H1 (cell line): Measurements from ENCODE around the gene TTC38. TPM values are rescaled to one million over a fixed set of nuclear protein-coding genes. Genes with fewer than 3 reads are reported as not detected.

Source experiments
- CTCF ChIA-PET: fragments of 300-600 bp; sonication (Branson Sonifier 250); formaldehyde crosslinking; loops from one replicate; lab custom pipeline; 2021; ENCODE audit not compliant: partially characterized antibody; lab: Charles Lee
- POLR2A ChIA-PET: fragments of 300-600 bp; sonication (Branson Sonifier 250); formaldehyde crosslinking; loops from one replicate; lab custom pipeline; 2021; ENCODE audit warnings: inconsistent platforms; ENCODE audit not compliant: partially characterized antibody; lab: Charles Lee
- DNase-seq, 2 experiments: peaks; one replicate each; pipeline versions ENCODE4 v3.0.0 to v3.0.0-alpha.2; 2010 to 2022; ENCODE audit warnings: low spot score in 2 of 2, low read depth in 1 of 2, mixed read lengths in 1 of 2
- FAIRE-seq: peaks from 2 replicates; lab custom pipeline; 2011; peaks lifted over from hg19 to GRCh38; lab: Jason Lieb, UNC
- H2AFZ ChIP-seq: 2 replicates; pipeline ENCODE4 v1.8.1; 2012; ENCODE audit warnings: low read length, inconsistent platforms
- H2AK5ac ChIP-seq: 2 replicates; pipeline ENCODE4 v1.6.1; 2013; ENCODE audit warnings: low read depth, low read length
- H2BK120ac ChIP-seq: replicated peaks from 2 replicates; pipeline ENCODE3; 2013; ENCODE audit warnings: low read depth, low read length, inconsistent platforms
- H2BK12ac ChIP-seq: 2 replicates; pipeline ENCODE4 v1.6.1; 2013; ENCODE audit warnings: low read depth, low read length
- H2BK15ac ChIP-seq: 2 replicates; pipeline ENCODE4 v1.6.1; 2013; ENCODE audit warnings: low read length
- H2BK20ac ChIP-seq: 2 replicates; pipeline ENCODE4 v1.6.1; 2013; ENCODE audit warnings: low read length
- H2BK5ac ChIP-seq: 2 replicates; pipeline ENCODE4 v1.6.1; 2013; ENCODE audit warnings: low read depth, low read length
- H3K14ac ChIP-seq: 2 replicates; pipeline ENCODE4 v1.6.1; 2013; ENCODE audit warnings: inconsistent platforms; ENCODE audit not compliant: insufficient read length
- H3K18ac ChIP-seq: 2 replicates; pipeline ENCODE4 v1.6.1; 2013; ENCODE audit warnings: low read length; ENCODE audit errors: extremely low read depth
- H3K23ac ChIP-seq: 2 replicates; pipeline ENCODE4 v1.6.1; 2013; ENCODE audit warnings: inconsistent platforms; ENCODE audit not compliant: insufficient read length
- H3K23me2 ChIP-seq: 2 replicates; pipeline ENCODE4 v1.6.1; 2013; ENCODE audit warnings: low read depth, low read length
- H3K27ac ChIP-seq: 2 replicates; pipeline ENCODE4 v1.6.1; 2011; ENCODE audit warnings: low read depth, low read length, inconsistent platforms
- H3K27me3 ChIP-seq, 4 experiments: replicated peaks in 1 of 4; 1 replicate in 1 of 4; 2 replicates in 3 of 4; pipeline versions ENCODE4 v1.6.1 to v1.8.1; 2011 to 2013; ENCODE audit warnings: low read length in 3 of 4, mild to moderate bottlenecking in 3 of 4, inconsistent platforms in 2 of 4, mixed read lengths in 2 of 4, moderate library complexity in 1 of 4; ENCODE audit not compliant: control insufficient read depth in 3 of 4, insufficient read depth in 3 of 4; ENCODE audit errors: extremely low read depth in 1 of 4
- H3K36me3 ChIP-seq, 4 experiments: 2 replicates each; pipeline versions ENCODE4 v1.6.1 to v1.8.1; 2011 to 2013; ENCODE audit warnings: mild to moderate bottlenecking in 4 of 4, low read length in 3 of 4, moderate library complexity in 2 of 4, control low read depth in 1 of 4, inconsistent platforms in 1 of 4; ENCODE audit not compliant: insufficient read depth in 4 of 4, control insufficient read depth in 2 of 4
- H3K4ac ChIP-seq: replicated peaks from 2 replicates; pipeline ENCODE3; 2013; ENCODE audit warnings: low read length, low read depth, mixed read lengths, inconsistent platforms; ENCODE audit not compliant: insufficient read length
- H3K4me1 ChIP-seq, 4 experiments: replicated peaks in 1 of 4; 1 replicate in 1 of 4; 2 replicates in 3 of 4; pipeline versions ENCODE4 v1.6.1 to v1.8.1; 2011 to 2013; ENCODE audit warnings: low read length in 3 of 4, inconsistent platforms in 2 of 4, mixed read lengths in 1 of 4; ENCODE audit not compliant: insufficient read depth in 4 of 4, control insufficient read depth in 3 of 4
- H3K4me2 ChIP-seq, 2 experiments: 2 replicates each; pipeline versions ENCODE4 v1.6.1 to v1.8.1; 2011 to 2013; ENCODE audit warnings: low read depth in 2 of 2, low read length in 2 of 2, control low read depth in 1 of 2, inconsistent platforms in 1 of 2, mild to moderate bottlenecking in 1 of 2; ENCODE audit not compliant: insufficient read depth in 1 of 2
- H3K4me3 ChIP-seq, 4 experiments: fragments of 200-600, 300-600 bp in 1 of 4; sonication (generic), shearing (Covaris generic), sonication (Bioruptor Twin) in 1 of 4; 2 replicates each; pipeline versions ENCODE4 v1.5.1 to v1.8.1; 2011 to 2016; ENCODE audit warnings: low read length in 4 of 4, low read depth in 3 of 4, control low read depth in 2 of 4, inconsistent platforms in 2 of 4, mild to moderate bottlenecking in 2 of 4, mixed read lengths in 1 of 4, moderate library complexity in 1 of 4; ENCODE audit not compliant: insufficient read depth in 2 of 4; ENCODE audit errors: extremely low read depth in 1 of 4
- H3K56ac ChIP-seq: replicated peaks from 2 replicates; pipeline ENCODE3; 2013; ENCODE audit warnings: low read depth, mild to moderate bottlenecking, mixed read lengths, low read length, inconsistent platforms; ENCODE audit not compliant: insufficient read length
- H3K79me1 ChIP-seq: 2 replicates; pipeline ENCODE4 v1.6.1; 2013; ENCODE audit warnings: low read depth, low read length, control low read depth
- H3K79me2 ChIP-seq, 2 experiments: 2 replicates each; pipeline versions ENCODE4 v1.6.1 to v1.8.1; 2012 to 2013; ENCODE audit warnings: low read length in 2 of 2, mild to moderate bottlenecking in 2 of 2, inconsistent platforms in 1 of 2; ENCODE audit not compliant: insufficient read depth in 2 of 2, control insufficient read depth in 1 of 2
- H3K9ac ChIP-seq, 4 experiments: replicated peaks in 1 of 4; 1 replicate in 1 of 4; 2 replicates in 3 of 4; pipeline versions ENCODE4 v1.6.1 to v1.8.1; 2011 to 2013; ENCODE audit warnings: low read depth in 3 of 4, low read length in 3 of 4, control low read depth in 2 of 4, mild to moderate bottlenecking in 2 of 4, moderate library complexity in 2 of 4, inconsistent platforms in 1 of 4; ENCODE audit errors: extremely low read depth in 1 of 4
- H3K9me3 ChIP-seq, 2 experiments: 2 replicates each; pipeline versions ENCODE4 v1.6.1 to v1.8.1; 2012 to 2013; ENCODE audit warnings: mild to moderate bottlenecking in 2 of 2, moderate library complexity in 2 of 2, control low read depth in 1 of 2, inconsistent platforms in 1 of 2, low read depth in 1 of 2, low read length in 1 of 2, mixed read lengths in 1 of 2; ENCODE audit not compliant: insufficient read depth in 2 of 2
- H4K20me1 ChIP-seq, 2 experiments: replicated peaks in 1 of 2; 2 replicates each; pipeline versions ENCODE3 to v1.8.1; 2011 to 2013; ENCODE audit warnings: inconsistent platforms in 2 of 2, low read length in 2 of 2, mild to moderate bottlenecking in 1 of 2; ENCODE audit not compliant: insufficient read depth in 2 of 2, control insufficient read depth in 1 of 2
- H4K5ac ChIP-seq: 2 replicates; pipeline ENCODE4 v1.6.1; 2013; ENCODE audit warnings: low read length, low read depth, mixed read lengths, inconsistent platforms; ENCODE audit not compliant: insufficient read length
- H4K8ac ChIP-seq: 2 replicates; pipeline ENCODE4 v1.8.0; 2013; ENCODE audit warnings: mild to moderate bottlenecking, moderate library complexity, low read length, inconsistent platforms; ENCODE audit not compliant: insufficient read depth; ENCODE audit errors: extremely low read depth
- H4K91ac ChIP-seq: replicated peaks from 2 replicates; pipeline ENCODE3; 2013; ENCODE audit warnings: low read length, mixed read lengths, inconsistent platforms; ENCODE audit not compliant: insufficient read length
- CBX8 ChIP-seq: fragments of 300-800, 300-1000 bp; sonication (generic); IDR thresholded peaks from 2 replicates; pipeline ENCODE4 v1.7.1; 2016; ENCODE audit warnings: low read depth, low read length, borderline replicate concordance
- EP300 ChIP-seq, 2 experiments: IDR thresholded peaks; 1 replicate in 1 of 2; 2 replicates in 1 of 2; pipeline ENCODE4 v1.6.1; 2011 to 2012; ENCODE audit warnings: low read depth in 2 of 2, low read length in 2 of 2, mild to moderate bottlenecking in 2 of 2, borderline replicate concordance in 1 of 2, inconsistent platforms in 1 of 2, moderate library complexity in 1 of 2
- GABPA ChIP-seq: IDR thresholded peaks from 2 replicates; pipeline ENCODE4 v1.6.1; 2011; ENCODE audit warnings: mild to moderate bottlenecking, low read length, moderate library complexity, borderline replicate concordance; ENCODE audit not compliant: insufficient read depth
- GTF2F1 ChIP-seq: IDR thresholded peaks from 2 replicates; pipeline ENCODE4 v1.6.1; 2012; ENCODE audit warnings: low read depth, low read length, improper control_type of control experiment, borderline replicate concordance
- HDAC2 ChIP-seq, 2 experiments: fragments of 300-600 bp in 1 of 2; sonication (generic) in 1 of 2; IDR thresholded peaks; 2 replicates each; pipeline ENCODE4 v1.6.1; 2011 to 2012; ENCODE audit warnings: low read depth in 2 of 2, low read length in 2 of 2, mild to moderate bottlenecking in 2 of 2, moderate library complexity in 2 of 2, borderline replicate concordance in 1 of 2, inconsistent platforms in 1 of 2
- KDM1A ChIP-seq: fragments of 200-600, 300-600 bp; sonication (generic); IDR thresholded peaks from 2 replicates; pipeline ENCODE4 v1.7.1; 2016; ENCODE audit warnings: mild to moderate bottlenecking, low read length, borderline replicate concordance
- NANOG ChIP-seq: IDR thresholded peaks from 2 replicates; pipeline ENCODE4 v1.6.1; 2011; ENCODE audit warnings: low read length, low read depth, mild to moderate bottlenecking, inconsistent platforms; ENCODE audit not compliant: insufficient read depth, poor library complexity, severe bottlenecking
- NRF1 ChIP-seq: IDR thresholded peaks from 2 replicates; pipeline ENCODE4 v1.6.1; 2011; ENCODE audit warnings: mild to moderate bottlenecking, low read depth, low read length, improper control_type of control experiment
- RAD21 ChIP-seq, 2 experiments: IDR thresholded peaks in 1 of 2; conservative IDR thresholded peaks in 1 of 2; 2 replicates each; pipeline ENCODE4 v1.6.1; 2011; ENCODE audit warnings: low read depth in 2 of 2, low read length in 2 of 2, improper control_type of control experiment in 1 of 2, inconsistent platforms in 1 of 2, mild to moderate bottlenecking in 1 of 2, moderate library complexity in 1 of 2
- RXRA ChIP-seq: IDR thresholded peaks from 2 replicates; pipeline ENCODE4 v1.6.1; 2011; ENCODE audit warnings: low read depth, mild to moderate bottlenecking, low read length, moderate library complexity; ENCODE audit not compliant: insufficient read depth
- SAP30 ChIP-seq: fragments of 300-600 bp; sonication (generic); IDR thresholded peaks from 2 replicates; pipeline ENCODE4 v1.7.1; 2012; ENCODE audit warnings: low read length, moderate library complexity, mild to moderate bottlenecking, inconsistent platforms; ENCODE audit not compliant: insufficient read depth, insufficient replicate concordance
- WGBS, 2 experiments: shearing (Covaris generic) in 1 of 2; methylation state at CpG; one replicate each; pipeline versions ENCODE4 v1.1.6 to v1.1.7; 2013 to 2015; ENCODE audit warnings: low lambda C conversion rate in 2 of 2, mixed read lengths in 2 of 2, inconsistent platforms in 1 of 2, low coverage in 1 of 2, missing lambda C conversion rate in 1 of 2; ENCODE audit not compliant: insufficient replicate concordance in 2 of 2, insufficient coverage in 1 of 2, insufficient read length in 1 of 2; ENCODE audit errors: extremely low coverage in 1 of 2, missing lambda C conversion rate in 1 of 2; 5-methylcytosine and 5-hydroxymethylcytosine counted together
- polyA plus RNA-seq, 7 experiments: library from polyadenylated mRNA; depleted of rRNA in 3 of 7; stranded (reverse) in 5 of 7; unstranded in 2 of 7; fragments of >200 nt in 5 of 7; fragments of 200-250 nt in 2 of 7; gene quantifications; 1 replicate in 5 of 7; 2 replicates in 1 of 7; 4 replicates in 1 of 7; pipeline versions ENCODE4 v1.2.1 to v1.2.3, GENCODE V29; 2011 to 2013; ENCODE audit warnings: missing spikeins in 2 of 7, mixed read lengths in 2 of 7
- total RNA-seq: library from RNA; stranded (reverse); fragmentation: NEBNext Ultra II Directional; extraction: Animal tissue kit (Norgen Biotek cat#: 25700); gene quantifications from 2 replicates; pipeline ENCODE4 v1.2.1, GENCODE V29; 2021

TTC38 gene
- total and polyA plus RNA-seq, 2 of the 8 experiments (the other 6 are each of a cell fraction or from before 2014, with no cell fraction given): 25.3 to 34.8 TPM

GRCh38 chr22:46240907-46241306, 26.9 kb upstream of the TTC38 start:
- Histone ChIP-seq H3K4me1 (no peaks in the 10 kb centered on the region), H2BK20ac (no peak overlapping the region), H2AK5ac (no peak overlapping the region), H2AFZ (no peak overlapping the region), H2BK120ac (no peak overlapping the region), H3K4me3 (no peak overlapping the region), H3K4me2 (no peak overlapping the region), H4K20me1 (no peaks in the 10 kb centered on the region), H3K79me1 (no peaks in the 10 kb centered on the region), H2BK15ac (no peak overlapping the region), H3K27me3 (no peaks in the 10 kb centered on the region; a peak in 1 of 7 replicates), H3K27ac (no peak overlapping the region), H3K18ac (no peak overlapping the region), H3K79me2 (no peaks in the 10 kb centered on the region), H4K91ac (no peak overlapping the region), H3K4ac (no peak overlapping the region), H3K56ac (no peak overlapping the region), H3K36me3 (peaks cover 0 to 3% (median 0%) of the 10 kb centered on the region in 4 experiments; a peak in 1 of 8 replicates), H3K23me2 (no peaks in the 10 kb centered on the region), H3K23ac (no peak overlapping the region), H4K5ac (no peak overlapping the region), H3K14ac (no peak overlapping the region), H2BK12ac (no peak overlapping the region), H2BK5ac (no peak overlapping the region), H3K9ac (no peak overlapping the region), H3K9me3 (no peaks in the 10 kb centered on the region), H4K8ac (no peak overlapping the region)
- FAIRE-seq: no peak
- ChIA-PET CTCF (interaction anchor here (0.8 to 1.5 kb wide), 3 partner anchors 9 to 162 kb away, joined by 3 read pairs; partner anchors contain the start of gene CDPF1), POLR2A (no interaction called here)
- WGBS, 2 experiments: 89% methylated on average over 7 of the region's 7 CpGs; no CpG with 5 or more reads in 1 of the 2 experiments
- DNase-seq: no peak
- no peak for TF ChIP-seq SAP30
- TF ChIP-seq HDAC2 (IDR thresholded peaks at IDR 0.05; ENCODE audit: borderline replicate concordance in 1 of 2, low read depth in 2 of 2, low read length in 2 of 2): no peak
- TF ChIP-seq CBX8: no peak
- TF ChIP-seq NRF1: no peak
- TF ChIP-seq EP300 (IDR thresholded peaks at IDR 0.05; ENCODE audit: borderline replicate concordance in 1 of 2, low read depth in 2 of 2, low read length in 2 of 2): no peak
- no peak for TF ChIP-seq GTF2F1
- TF ChIP-seq RAD21 (IDR thresholded peaks at IDR 0.05 in 1 of 2, conservative IDR thresholded peaks at IDR 0.05 in 1 of 2; ENCODE audit: low read depth in 2 of 2, low read length in 2 of 2): no peak
- no peak for TF ChIP-seq NANOG
- TF ChIP-seq RXRA: no peak
- TF ChIP-seq KDM1A: no peak
- TF ChIP-seq GABPA: no peak
